HG03095 (cell line): ENCODE measurements around the gene DIRAS1.
A peak's percentile ranks its signal among the peaks of the same experiment; 100 is the strongest.
"Not testable (repeated sequence)": the region's sequence is repeated elsewhere in the genome, so short reads cannot be mapped to it uniquely, and the experiment has no call there.

Experiments used
- ATAC-seq: cut with Tn5 transposase; IDR thresholded peaks from one replicate; pipeline ENCODE4 v1.9.1; 2021; ENCODE audit warnings: moderate library complexity; ENCODE audit not compliant: unreplicated experiment

The DIRAS1 gene

DNA sequence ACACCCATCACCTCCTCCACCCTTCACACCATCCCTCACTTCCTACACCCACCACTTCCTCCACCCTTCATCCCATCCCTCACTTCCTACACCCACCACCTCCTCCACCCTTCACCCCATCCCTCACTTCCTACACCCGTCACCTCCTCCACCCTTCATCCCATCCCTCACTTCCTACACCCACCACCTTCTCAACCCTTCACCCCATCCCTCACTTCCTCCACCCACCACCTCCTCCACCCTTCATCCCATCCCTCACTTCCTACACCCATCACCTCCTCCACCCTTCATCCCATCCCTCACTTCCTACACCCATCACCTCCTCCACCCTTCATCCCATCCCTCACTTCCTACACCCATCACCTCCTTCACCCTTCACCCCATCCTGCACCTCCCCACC, 7.1 kb downstream of the DIRAS1 start:
- not testable (repeated sequence) for ATAC-seq

- not testable (repeated sequence) for ATAC-seq
Observed at GRCh38 chr19:2713170-2713569, 8.0 kb downstream of the DIRAS1 start.

- ATAC-seq, result no peak
Observed at GRCh38 chr19:2711875-2712205, 9.3 kb downstream of the DIRAS1 start.

GRCh38 chr19:2711172-2711874, 9.8 kb downstream of the DIRAS1 start:
- no peak for ATAC-seq

DNA sequence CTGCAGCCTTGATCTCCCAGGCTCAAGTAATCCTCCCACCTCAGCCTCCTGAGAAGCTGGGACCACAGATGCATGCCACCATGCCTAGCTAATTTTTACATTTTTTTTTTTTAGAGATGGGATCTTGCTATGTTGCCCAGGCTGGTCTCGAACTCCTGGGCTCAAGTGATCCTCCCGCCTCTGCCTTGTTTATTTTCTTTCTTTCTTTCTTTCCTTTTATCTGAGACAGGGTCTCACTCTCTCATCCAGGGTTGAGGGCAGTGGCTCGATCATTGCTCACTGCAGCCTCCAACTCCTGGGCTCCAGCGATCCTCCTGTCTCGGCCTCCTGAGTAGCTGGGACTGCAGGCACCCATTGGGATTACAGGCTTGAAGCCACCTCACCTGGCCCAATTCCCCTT, 14.9 kb downstream of the DIRAS1 start:
- ATAC-seq, result no peak

- ATAC-seq, result no peak
Observed at GRCh38 chr19:2703691-2704216, 17.4 kb downstream of the DIRAS1 start.

GRCh38 chr19:2703077-2703437, 18.1 kb downstream of the DIRAS1 start:
- no peak for ATAC-seq

- ATAC-seq, result peak; percentile 51
Observed at GRCh38 chr19:2702170-2703076, 18.7 kb downstream of the DIRAS1 start, which contains the start of gene GNG7. Gene GNG7 (minus strand): TSS chr19:2702694. CDS start chr19:2520688, 182,006 bp downstream.

DNA sequence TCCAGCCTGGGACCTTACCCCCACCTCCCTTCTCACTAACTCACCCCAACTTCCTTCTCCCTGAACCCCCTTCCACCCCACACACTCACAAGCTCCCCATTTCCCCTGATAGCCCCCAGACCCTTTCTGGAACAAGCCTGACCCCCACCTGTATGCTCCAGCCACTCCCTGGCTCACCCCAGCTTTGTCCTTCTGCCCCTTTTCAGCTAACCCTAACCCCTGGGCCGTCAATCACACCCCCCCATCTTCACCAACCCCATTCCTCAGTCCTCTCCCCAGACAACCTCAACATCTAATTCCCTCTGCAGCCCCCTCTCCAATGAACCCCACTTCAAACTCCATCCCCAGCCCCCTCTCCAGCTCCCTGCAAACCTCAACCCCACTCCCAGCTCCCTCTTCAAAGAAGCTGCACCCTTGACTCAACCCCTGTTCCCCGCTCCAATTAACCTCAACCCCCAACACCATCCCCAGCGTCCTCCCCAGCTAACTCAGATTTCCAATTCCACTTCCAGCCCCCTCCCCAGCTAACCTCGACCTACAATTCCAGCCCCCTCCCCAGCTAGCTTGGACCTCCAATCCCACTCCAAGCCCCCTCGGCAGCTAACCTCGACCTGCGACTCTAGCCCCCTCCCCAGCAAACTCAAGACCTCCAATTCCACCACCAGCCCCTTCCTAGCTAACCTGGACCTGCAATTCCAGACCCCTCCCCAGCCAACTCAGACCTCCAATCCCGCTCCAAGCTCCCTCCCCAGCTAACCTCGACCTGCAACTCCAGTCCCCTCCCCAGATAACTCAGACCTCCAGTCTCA, 19.6 kb downstream of the DIRAS1 start:
- no peak for ATAC-seq

DNA sequence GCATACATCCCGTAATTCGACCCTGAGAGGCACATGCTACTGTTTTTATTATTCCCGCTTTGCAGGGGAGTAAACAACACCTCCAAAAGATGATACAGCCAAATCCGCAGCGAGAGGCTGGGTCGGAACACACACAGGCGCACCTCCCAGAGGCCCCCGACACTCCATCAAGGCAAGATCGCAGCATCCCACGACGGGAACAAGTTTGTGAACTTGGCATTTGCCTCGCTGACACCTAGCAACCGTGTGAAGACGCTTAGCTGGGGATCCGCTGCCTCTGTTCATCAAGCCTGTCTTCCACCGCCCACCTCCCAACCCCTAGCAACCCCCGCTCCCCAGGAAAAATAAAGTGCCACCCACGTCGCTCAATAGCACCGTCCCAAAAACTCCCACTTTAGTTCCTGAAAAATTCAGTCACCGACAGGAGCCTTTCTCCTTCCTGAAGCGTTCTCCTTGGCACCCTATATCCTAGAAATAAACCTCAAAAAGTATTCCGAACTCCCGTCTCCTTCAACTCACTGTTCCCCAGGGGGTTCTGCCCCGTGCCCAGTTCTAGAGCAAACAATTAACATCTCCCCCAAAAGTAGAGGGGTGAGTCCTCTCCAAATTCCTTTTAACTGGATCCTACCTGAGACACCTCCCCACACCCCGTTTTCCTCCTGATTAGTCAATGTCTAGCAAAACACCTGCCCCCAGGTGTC, 20.4 kb downstream of the DIRAS1 start:
- ATAC-seq, result no peak

- no peak for ATAC-seq
Observed at GRCh38 chr19:2699413-2700140, 21.6 kb downstream of the DIRAS1 start.

GRCh38 chr19:2694196-2694595, 27.0 kb downstream of the DIRAS1 start:
- ATAC-seq, result no peak

DNA sequence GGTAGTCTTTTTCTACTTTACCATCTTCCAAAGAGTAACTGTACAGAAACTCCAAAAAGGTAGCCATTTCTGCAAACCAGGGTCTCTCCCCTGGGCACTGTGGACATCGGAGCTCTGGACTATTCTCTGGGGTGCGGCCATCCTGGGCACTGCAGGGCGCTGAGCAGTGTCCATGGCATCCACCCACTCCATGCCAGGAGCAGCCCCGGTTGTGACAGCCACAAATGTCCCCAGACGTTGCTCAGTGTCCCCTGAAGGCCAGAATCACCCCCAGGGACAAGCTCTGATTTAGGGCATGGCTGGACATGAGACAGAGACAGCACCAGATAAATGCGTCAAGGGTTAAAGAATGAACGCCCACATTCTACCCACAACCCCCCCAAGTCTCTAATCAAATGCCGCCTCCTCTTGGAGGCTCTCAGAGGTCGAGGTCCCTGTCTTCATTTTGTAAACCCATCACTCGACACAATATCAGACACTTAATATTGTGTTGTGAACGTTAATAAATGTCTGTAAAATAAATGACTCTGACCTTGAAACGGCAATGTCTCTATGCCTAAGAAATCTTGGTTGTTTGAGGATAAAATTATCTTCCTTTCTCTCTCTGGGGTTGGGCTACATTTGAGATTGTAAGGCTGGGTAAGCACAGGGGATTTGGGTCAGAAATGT, 27.5 kb downstream of the DIRAS1 start:
- ATAC-seq, result no peak

DNA sequence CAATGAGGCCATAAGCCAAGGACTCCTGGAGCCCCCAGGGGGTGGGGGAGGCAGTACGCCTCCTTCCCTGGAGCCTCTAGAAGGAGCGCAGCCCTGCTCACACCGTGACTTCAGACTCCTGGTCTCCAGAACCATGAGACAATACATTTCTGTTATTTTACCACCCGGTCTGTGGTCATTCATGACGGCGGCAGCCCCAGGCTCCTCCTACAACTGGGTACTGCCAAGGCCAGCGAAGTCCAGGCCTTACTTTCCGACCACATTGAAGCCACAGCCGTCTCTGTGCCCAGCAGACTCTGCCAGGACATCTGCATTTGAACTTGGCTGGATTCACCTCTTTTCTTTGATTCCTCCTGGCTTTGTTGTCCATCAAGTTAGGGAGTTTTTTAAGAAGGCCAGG, 29.2 kb downstream of the DIRAS1 start:
- no peak for ATAC-seq

DNA sequence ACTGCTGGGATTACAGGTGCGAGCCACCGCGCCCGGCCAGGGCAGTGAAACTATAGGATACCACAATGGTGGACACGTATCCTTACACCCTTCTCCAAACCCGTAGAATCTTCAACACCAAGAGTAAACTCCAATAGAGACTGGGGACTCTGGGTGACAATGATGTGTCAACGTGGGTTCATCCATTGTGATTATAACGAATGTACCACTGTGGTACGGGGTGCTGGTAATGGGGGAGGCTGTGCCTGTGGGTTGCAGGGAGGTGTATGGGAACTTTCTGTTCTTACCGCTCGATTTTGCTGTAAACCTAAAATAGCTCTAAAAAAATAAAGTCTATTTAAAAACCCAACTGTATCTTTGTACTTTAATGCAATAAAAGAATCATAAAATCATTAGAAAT, 30.3 kb downstream of the DIRAS1 start:
- ATAC-seq, result no peak

DNA sequence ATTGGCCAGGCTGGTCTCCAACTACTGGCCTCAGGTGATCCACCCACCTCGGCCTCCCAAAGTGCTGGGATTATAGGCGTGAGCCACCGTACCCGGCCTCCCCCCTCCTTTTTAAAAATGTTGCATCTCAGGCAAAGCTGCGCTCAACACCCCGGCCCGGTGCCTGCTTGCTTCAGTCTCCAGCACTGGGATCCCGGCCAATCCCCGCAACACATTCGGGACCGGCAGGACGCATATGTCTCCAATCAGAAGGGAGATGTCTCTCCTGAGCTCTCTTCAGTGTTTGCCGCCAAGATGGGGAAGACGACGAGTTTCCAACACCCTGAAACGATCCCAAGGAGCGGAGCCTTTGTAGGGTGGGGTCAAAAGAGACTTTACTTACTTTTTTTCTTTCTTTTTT, 34.8 kb downstream of the DIRAS1 start:
- no peak for ATAC-seq

GRCh38 chr19:2685204-2685704, 35.9 kb downstream of the DIRAS1 start:
- no peak for ATAC-seq

- ATAC-seq, result no peak
Observed at GRCh38 chr19:2683430-2684003, 37.7 kb downstream of the DIRAS1 start.

DNA sequence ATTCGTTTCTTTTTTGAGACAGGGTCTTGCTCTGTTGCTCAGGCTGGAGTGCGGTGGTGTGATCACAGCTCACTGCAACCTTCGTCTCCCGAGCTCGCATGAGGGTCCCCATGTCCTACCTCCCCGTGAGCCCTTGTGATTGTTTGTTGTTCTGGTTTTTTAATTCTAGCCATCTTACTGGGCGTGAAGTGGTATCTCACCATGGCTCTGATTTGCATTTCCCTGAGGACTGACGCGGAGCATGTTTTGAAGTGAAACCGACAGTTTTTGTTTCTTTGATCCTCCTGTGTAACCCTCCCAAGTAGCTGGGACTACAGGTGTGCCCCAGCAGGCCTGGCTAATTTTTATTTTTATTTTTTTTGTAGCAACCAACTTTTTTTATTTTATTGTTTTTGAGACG, 40.4 kb downstream of the DIRAS1 start:
- ATAC-seq, result no peak
